Large intestine (tissue), 12 donors: Measurements from ENCODE around the gene OR4A47. TPM values are rescaled to one million over a fixed set of nuclear protein-coding genes. Genes with fewer than 3 reads are reported as not detected.
"Not testable (repeated sequence)": the region's sequence is repeated elsewhere in the genome, so short reads cannot be mapped to it uniquely, and the experiment has no call there.

Experiments used
- DNase-seq, 2 donors: peaks; one replicate each; pipeline versions ENCODE4 v3.0.0 to v3.0.0-alpha.2; 2013
- H3K27ac ChIP-seq: one replicate; pipeline ENCODE4 v1.5.1; 2013; ENCODE audit warnings: low read length
- H3K27me3 ChIP-seq: 2 replicates; pipeline ENCODE4 v1.6.1; 2013; ENCODE audit warnings: low read length; ENCODE audit not compliant: control insufficient read depth, insufficient read depth
- H3K36me3 ChIP-seq: 2 replicates; pipeline ENCODE4 v1.6.1; 2013; ENCODE audit warnings: low read length; ENCODE audit not compliant: control insufficient read depth, insufficient read depth
- H3K4me1 ChIP-seq: one replicate; pipeline ENCODE4 v1.6.1; 2013; ENCODE audit warnings: low read length; ENCODE audit not compliant: control insufficient read depth, insufficient read depth
- H3K4me3 ChIP-seq: one replicate; pipeline ENCODE4 v1.5.1; 2013; ENCODE audit warnings: low read length
- H3K9me3 ChIP-seq: one replicate; pipeline ENCODE4 v1.6.1; 2013; ENCODE audit warnings: mild to moderate bottlenecking, low read depth, low read length, moderate library complexity; ENCODE audit not compliant: control insufficient read depth
- WGBS: methylation state at CpG from one replicate; pipeline ENCODE4 v1.1.5; 2013; ENCODE audit warnings: low lambda C conversion rate; ENCODE audit not compliant: insufficient coverage; 5-methylcytosine and 5-hydroxymethylcytosine counted together
- long read RNA-seq, 11 donors: transcript quantifications; one replicate each; lab custom pipeline, GENCODE V29; 2026
- polyA plus RNA-seq: library from polyadenylated mRNA; unstranded; fragments of 120-200 nt; gene quantifications from one replicate; pipeline ENCODE4 v1.2.1, GENCODE V29; 2013

OR4A47 gene, protein sequence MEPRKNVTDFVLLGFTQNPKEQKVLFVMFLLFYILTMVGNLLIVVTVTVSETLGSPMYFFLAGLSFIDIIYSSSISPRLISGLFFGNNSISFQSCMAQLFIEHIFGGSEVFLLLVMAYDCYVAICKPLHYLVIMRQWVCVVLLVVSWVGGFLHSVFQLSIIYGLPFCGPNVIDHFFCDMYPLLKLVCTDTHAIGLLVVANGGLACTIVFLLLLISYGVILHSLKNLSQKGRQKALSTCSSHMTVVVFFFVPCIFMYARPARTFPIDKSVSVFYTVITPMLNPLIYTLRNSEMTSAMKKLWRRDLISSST
- not detected for polyA plus RNA-seq
- long read RNA-seq, donor 1: 0 reads
- long read RNA-seq, donor 2: 0 reads
- long read RNA-seq, donor 3: 0 reads
- long read RNA-seq, donor 4: 0 reads
- long read RNA-seq, donor 5: 0 reads
- long read RNA-seq, donor 6: 0 reads
- long read RNA-seq, donor 7: 0 reads
- long read RNA-seq, donor 8: 0 reads
- long read RNA-seq, donor 9: 0 reads
- long read RNA-seq, donor 10: 0 reads
- long read RNA-seq, donor 11: 0 reads

DNA sequence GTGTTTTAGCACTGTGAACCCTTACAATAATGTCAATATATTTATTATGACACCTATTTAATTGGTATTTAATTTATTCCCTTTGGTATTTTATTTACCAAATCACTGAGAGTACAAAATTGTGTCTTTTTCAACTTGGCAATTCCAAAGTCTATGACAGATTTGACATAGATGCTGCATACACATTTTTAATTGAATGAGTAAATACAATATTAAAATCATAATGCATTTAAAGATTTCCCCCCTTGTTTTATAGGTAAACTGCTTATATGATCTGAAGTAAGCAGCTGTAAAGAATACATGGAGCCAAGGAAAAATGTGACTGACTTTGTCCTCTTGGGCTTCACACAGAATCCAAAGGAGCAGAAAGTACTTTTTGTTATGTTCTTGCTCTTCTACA, at the start of gene OR4A47:
Gene OR4A47, plus strand, starts transcription at position 301 of the 400 bp plus-strand sequence. Its CDS starts 0 bp downstream, at position 301.
- H3K36me3 ChIP-seq, DNase-seq, H3K9me3 ChIP-seq, H3K27me3 ChIP-seq, H3K4me3 ChIP-seq, H3K27ac ChIP-seq, H3K4me1 ChIP-seq: not testable (repeated sequence)

DNA sequence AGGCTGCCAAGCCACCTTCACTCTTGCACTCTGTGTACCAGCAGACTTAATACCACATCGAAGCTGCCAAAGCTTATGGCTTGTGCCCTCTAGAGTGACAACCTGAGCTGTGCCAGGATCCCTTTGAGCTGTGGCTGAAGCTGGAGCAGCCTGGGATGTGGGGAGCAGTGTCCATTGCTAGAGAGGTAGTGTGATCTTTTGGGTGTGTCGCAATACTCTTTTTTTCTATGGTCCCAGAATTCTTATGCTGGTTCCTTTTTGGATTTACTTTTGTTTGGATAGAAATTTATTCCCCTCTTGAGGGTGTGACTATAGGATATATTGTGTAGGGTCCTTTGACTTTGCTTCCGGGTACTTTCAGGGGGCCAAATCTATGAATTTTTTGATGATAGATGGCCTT, 32.7 kb upstream of the OR4A47 start:
- H3K4me1 ChIP-seq, H3K36me3 ChIP-seq, H3K27me3 ChIP-seq, H3K9me3 ChIP-seq, DNase-seq, H3K27ac ChIP-seq, H3K4me3 ChIP-seq: not testable (repeated sequence)
- no CpG with 5 or more reads among the region's 3 CpGs for WGBS

DNA sequence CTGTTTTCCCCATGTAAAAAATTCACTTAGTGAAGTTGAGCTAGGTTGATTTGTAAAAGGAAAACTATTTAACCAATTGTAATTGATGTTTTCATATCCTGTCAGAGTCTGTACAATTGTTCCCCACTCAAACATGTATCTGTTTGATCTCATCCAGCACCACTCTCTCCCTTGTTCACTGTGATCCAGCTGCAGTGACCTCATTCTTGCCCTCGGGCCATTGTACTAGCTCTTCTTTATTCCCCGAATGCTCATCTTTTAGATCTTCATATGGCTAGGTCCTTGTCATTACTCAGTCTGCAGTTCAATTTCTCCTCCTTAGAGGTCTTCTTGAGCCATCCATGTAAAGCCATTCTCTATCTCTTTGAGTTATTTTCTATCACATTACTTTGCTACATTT, 14.6 kb upstream of the OR4A47 start:
- not testable (repeated sequence) for H3K36me3 ChIP-seq, H3K9me3 ChIP-seq, H3K27me3 ChIP-seq, H3K4me1 ChIP-seq, H3K27ac ChIP-seq, DNase-seq, H3K4me3 ChIP-seq
- WGBS: 86% methylated on average over 1 of the region's 2 CpGs

DNA sequence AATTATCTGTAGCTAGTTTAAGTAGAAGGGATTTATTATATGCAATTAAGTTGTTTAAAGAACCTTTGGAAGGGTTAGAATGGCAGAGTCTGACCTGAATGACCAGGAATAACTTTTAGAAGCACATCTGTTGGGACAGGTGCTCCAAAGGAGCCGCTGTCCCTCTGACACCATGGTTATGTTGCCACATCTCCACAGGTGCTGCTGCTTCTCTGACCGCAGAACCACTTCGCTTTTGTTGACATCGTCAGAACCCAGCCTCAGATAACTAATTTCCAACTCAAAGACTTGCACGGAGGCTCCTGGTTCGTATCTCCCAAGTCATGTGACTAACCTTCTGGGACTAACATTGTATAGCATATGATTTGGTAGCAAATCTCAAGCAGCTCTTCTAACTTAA, 13.9 kb upstream of the OR4A47 start:
- not testable (repeated sequence) for H3K36me3 ChIP-seq, H3K4me3 ChIP-seq, DNase-seq, H3K9me3 ChIP-seq, H3K27ac ChIP-seq, H3K27me3 ChIP-seq, H3K4me1 ChIP-seq
- WGBS: no CpG with 5 or more reads among the region's 6 CpGs

DNA sequence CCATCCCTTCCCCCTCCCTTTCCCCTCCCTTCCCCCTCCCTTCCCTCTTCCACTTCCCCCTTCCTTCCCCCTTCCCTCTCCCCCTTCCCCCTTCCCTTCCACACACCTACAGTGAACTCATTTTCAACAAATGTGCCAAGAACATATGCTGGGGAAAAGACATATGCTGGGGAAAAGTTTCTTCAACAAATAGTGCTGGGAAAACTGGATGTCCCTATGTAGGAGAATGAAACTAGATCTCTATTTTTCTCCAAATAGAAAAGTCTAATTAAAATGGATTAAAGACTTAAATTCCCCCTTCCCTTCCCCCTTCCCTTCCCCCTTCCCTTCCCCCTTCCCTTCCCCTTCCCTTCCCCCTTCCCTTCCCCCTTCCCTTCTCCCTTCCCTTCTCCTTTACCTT, 17.6 kb downstream of the OR4A47 start:
- not testable (repeated sequence) for H3K36me3 ChIP-seq, H3K27me3 ChIP-seq, H3K27ac ChIP-seq, DNase-seq, H3K4me1 ChIP-seq, H3K9me3 ChIP-seq, H3K4me3 ChIP-seq

DNA sequence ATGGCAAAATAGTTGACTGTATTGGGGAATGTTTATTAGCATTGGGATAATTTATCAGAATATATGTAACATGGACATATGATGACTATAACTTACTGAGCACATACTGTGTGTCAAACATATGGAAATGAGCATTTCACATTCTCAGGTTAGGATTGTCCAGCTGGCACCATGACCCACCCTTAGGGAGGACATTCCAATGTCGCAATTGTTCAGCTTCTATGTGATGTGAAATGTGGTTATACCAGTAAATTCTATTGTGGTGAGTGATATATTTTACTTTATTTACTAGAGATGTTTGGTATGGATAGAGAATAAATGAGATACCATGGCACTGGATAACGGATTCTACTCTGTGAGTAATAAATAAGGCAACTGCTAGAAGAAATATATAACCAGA, 50.4 kb downstream of the OR4A47 start:
- Histone ChIP-seq H3K27me3 (no peaks in the 10 kb centered on the region), H3K9me3 (no peaks in the 10 kb centered on the region), H3K36me3 (no peaks in the 10 kb centered on the region), H3K4me3 (no peak overlapping the region), H3K27ac (no peak overlapping the region), H3K4me1 (no peaks in the 10 kb centered on the region)
- WGBS: no CpG with 5 or more reads among the region's 2 CpGs
- no peak for DNase-seq

Other genes with a start within 250 kb of the OR4A47 start
- gene OR4X2, start 243.7 kb upstream of the OR4A47 start, polyA plus RNA-seq: not detected
- not detected for gene OR4X1, start 224.9 kb upstream of the OR4A47 start, polyA plus RNA-seq
- gene OR4S1, start 182.6 kb upstream of the OR4A47 start, polyA plus RNA-seq: not detected
- not detected for gene OR4C3, start 163.9 kb upstream of the OR4A47 start, polyA plus RNA-seq
- not detected for gene OR4C5, start 122.3 kb upstream of the OR4A47 start, polyA plus RNA-seq